Osteoblast (primary cell): ENCODE data around the gene ADIPOR2. TPM values are rescaled to one million over a fixed set of nuclear protein-coding genes. Genes with fewer than 3 reads are reported as not detected.

Experiments used
- DNase-seq: peaks from one replicate; pipeline ENCODE4 v3.0.0; 2011; ENCODE audit warnings: low spot score, mixed read lengths; ENCODE audit not compliant: insufficient read length; ENCODE audit errors: missing footprints
- H2AFZ ChIP-seq: 2 replicates; pipeline ENCODE4 v1.6.0; 2011; ENCODE audit warnings: mild to moderate bottlenecking, low read length
- H3K27ac ChIP-seq: 2 replicates; pipeline ENCODE4 v1.5.1; 2011; ENCODE audit warnings: mild to moderate bottlenecking, low read depth, low read length, moderate library complexity
- H3K27me3 ChIP-seq: 2 replicates; pipeline ENCODE4 v1.6.0; 2012; ENCODE audit warnings: mild to moderate bottlenecking, control low read depth, inconsistent platforms, low read length, moderate library complexity; ENCODE audit not compliant: insufficient read depth
- H3K36me3 ChIP-seq: 2 replicates; pipeline ENCODE4 v1.5.1; 2011; ENCODE audit warnings: mild to moderate bottlenecking, low read length, control low read depth, moderate library complexity; ENCODE audit not compliant: insufficient read depth
- H3K4me1 ChIP-seq: 2 replicates; pipeline ENCODE4 v1.5.1; 2011; ENCODE audit warnings: mild to moderate bottlenecking, low read length, control low read depth, moderate library complexity; ENCODE audit not compliant: insufficient read depth
- H3K4me2 ChIP-seq: 2 replicates; pipeline ENCODE4 v1.6.0; 2011; ENCODE audit warnings: mild to moderate bottlenecking, low read length; ENCODE audit not compliant: insufficient read depth
- H3K4me3 ChIP-seq: fragments of 200-600 bp; sonication (generic); 3 replicates; pipeline ENCODE4 v1.5.1; 2012; ENCODE audit warnings: mild to moderate bottlenecking, low read length, inconsistent platforms; ENCODE audit not compliant: insufficient read depth
- H3K79me2 ChIP-seq: 2 replicates; pipeline ENCODE4 v1.6.0; 2012; ENCODE audit warnings: mild to moderate bottlenecking, low read length, control low read depth, inconsistent platforms; ENCODE audit not compliant: insufficient read depth
- H3K9me3 ChIP-seq: 2 replicates; pipeline ENCODE4 v1.5.1; 2011; ENCODE audit warnings: low read depth, low read length, control low read depth
- H4K20me1 ChIP-seq: 2 replicates; pipeline ENCODE4 v1.6.0; 2012; ENCODE audit warnings: mild to moderate bottlenecking, low read length, control low read depth; ENCODE audit not compliant: insufficient read depth
- CTCF ChIP-seq: IDR thresholded peaks from 2 replicates; pipeline ENCODE4 v1.5.1; 2011; ENCODE audit warnings: mild to moderate bottlenecking, low read depth, low read length, moderate library complexity; ENCODE audit errors: extremely low read depth
- total RNA-seq: library from RNA; depleted of rRNA; stranded (reverse); fragments of >200 nt; gene quantifications from 2 replicates; pipeline ENCODE4 v1.2.3, GENCODE V29; 2012

ADIPOR2 gene
- total RNA-seq, 1 donor, result 32.2 TPM

DNA sequence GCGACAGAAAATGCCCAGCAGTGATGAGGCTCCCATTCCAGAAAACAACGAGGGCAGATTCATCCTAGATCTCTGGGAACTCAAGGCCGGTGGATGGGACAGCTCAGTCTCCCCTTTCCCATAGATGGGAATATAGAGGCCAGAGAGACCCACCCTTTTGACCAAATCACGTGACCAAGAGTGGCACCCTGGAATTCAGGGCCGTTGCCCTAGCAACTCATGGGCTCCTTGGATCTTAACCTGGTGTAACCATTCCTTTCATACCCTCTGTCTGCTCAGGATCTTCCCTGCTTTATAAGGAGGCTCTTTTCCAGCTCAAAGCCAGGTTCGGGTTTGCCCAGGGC lies 121.0 kb downstream of the ADIPOR2 start:
- no peak for DNase-seq
- Histone ChIP-seq H3K4me2 (no peak overlapping the region), H4K20me1 (no peaks in the 10 kb centered on the region), H3K27me3 (peaks cover 28% of the 10 kb centered on the region), H3K36me3 (no peaks in the 10 kb centered on the region), H3K27ac (no peak overlapping the region), H3K9me3 (no peaks in the 10 kb centered on the region), H3K79me2 (no peaks in the 10 kb centered on the region), H3K4me1 (no peaks in the 10 kb centered on the region), H3K4me3 (no peak overlapping the region), H2AFZ (no peak overlapping the region)
- TF ChIP-seq CTCF, result no peak

DNA sequence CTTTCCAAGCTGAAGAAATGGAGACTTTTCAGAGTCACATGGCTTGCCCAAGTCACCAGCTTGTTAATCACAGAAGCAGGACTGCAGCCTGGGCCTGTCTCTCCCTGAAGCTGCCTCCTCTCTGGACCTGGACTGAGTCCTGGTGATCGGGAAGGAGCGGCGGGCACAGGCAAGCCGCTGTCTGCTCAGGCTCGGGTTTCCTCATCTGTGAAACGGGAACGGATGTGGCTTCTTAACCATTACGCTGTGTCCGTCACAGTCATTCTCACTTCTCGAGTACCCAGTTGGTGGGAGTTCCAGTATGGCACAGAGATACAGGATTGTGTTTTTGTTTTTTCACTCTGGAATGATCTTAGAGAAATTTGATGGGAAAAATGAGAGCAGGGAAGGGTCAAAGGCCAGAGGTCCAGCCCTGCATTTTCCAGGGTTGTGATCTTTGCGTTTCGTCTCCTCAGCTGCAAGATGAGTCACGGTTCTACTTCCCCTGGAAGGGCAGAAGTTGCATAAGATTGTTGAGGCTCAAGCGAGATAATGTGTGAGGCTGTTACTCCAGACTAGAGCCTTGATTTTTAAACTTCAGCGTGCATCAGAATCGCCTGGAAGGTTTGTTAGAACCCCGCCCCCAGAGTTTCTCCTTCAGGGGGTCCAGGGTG lies 121.9 kb downstream of the ADIPOR2 start:
- Histone ChIP-seq H3K4me2 (no peak overlapping the region), H3K79me2 (no peaks in the 10 kb centered on the region), H3K4me3 (no peak overlapping the region), H3K27me3 (peaks cover 31% of the 10 kb centered on the region), H2AFZ (no peak overlapping the region), H3K4me1 (no peaks in the 10 kb centered on the region), H3K36me3 (no peaks in the 10 kb centered on the region), H4K20me1 (no peaks in the 10 kb centered on the region), H3K27ac (no peak overlapping the region), H3K9me3 (no peaks in the 10 kb centered on the region)
- DNase-seq, result no peak
- TF ChIP-seq CTCF, result no peak

- Histone ChIP-seq H3K4me3 (no peak overlapping the region), H2AFZ (no peak overlapping the region), H3K4me1 (no peaks in the 10 kb centered on the region), H3K79me2 (no peaks in the 10 kb centered on the region), H3K9me3 (no peaks in the 10 kb centered on the region), H4K20me1 (no peaks in the 10 kb centered on the region), H3K36me3 (no peaks in the 10 kb centered on the region), H3K4me2 (no peak overlapping the region), H3K27me3 (peaks cover 36% of the 10 kb centered on the region), H3K27ac (no peak overlapping the region)
- DNase-seq, result no peak
- TF ChIP-seq CTCF, result no peak
Observed at GRCh38 chr12:1814266-1814665, 123.4 kb downstream of the ADIPOR2 start.

DNA sequence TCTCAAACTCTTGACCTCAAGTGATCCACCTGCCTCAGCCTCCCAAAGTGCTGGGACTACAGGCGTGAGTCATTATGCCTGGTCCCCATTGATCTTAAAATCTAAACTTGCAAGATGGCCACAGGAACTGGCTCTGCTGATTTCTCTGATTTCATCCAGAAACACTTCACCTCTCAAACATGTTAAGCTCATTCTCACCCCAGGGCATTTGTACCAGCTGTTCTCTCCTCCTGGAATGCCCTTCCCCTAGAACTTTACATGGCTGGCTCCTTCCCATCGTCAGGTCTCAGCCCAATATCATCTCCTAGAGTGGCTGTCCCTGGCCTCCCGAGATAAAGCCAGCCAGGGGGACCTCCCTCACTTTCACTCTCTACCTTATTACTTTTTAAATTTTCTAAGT lies 124.2 kb downstream of the ADIPOR2 start:
- Histone ChIP-seq H3K36me3 (no peaks in the 10 kb centered on the region), H2AFZ (no peak overlapping the region), H3K79me2 (no peaks in the 10 kb centered on the region), H3K4me1 (no peaks in the 10 kb centered on the region), H4K20me1 (no peaks in the 10 kb centered on the region), H3K27ac (no peak overlapping the region), H3K4me2 (no peak overlapping the region), H3K27me3 (peaks cover 45% of the 10 kb centered on the region), H3K9me3 (no peaks in the 10 kb centered on the region), H3K4me3 (no peak overlapping the region)
- no peak for TF ChIP-seq CTCF
- DNase-seq, result no peak
